DOHH2 (cell line): ENCODE results near the gene ACSS2.
A peak's percentile ranks its signal among the peaks of the same experiment; 100 is the strongest.

Experiments used
- H3F3A ChIP-seq: fragments of 200-600 bp; sonication (generic), shearing (Covaris generic); 2 replicates; pipeline ENCODE4 v1.6.0; 2016; ENCODE audit warnings: antibody characterized with exemption, mild to moderate bottlenecking; ENCODE audit not compliant: control insufficient read depth, insufficient read depth
- H3K27ac ChIP-seq: fragments of 200-600 bp; sonication (generic); 2 replicates; pipeline ENCODE4 v1.5.1; 2014; ENCODE audit warnings: low read depth, mild to moderate bottlenecking, low read length, moderate library complexity
- H3K27me3 ChIP-seq: fragments of 200-600 bp; sonication (generic); 2 replicates; pipeline ENCODE4 v1.6.1; 2014; ENCODE audit warnings: mild to moderate bottlenecking, low read length, mixed read lengths; ENCODE audit not compliant: control insufficient read depth
- H3K36me3 ChIP-seq: fragments of 200-600 bp; sonication (generic); 2 replicates; pipeline ENCODE4 v1.6.1; 2014; ENCODE audit warnings: mild to moderate bottlenecking, low read length, moderate library complexity, mixed read lengths; ENCODE audit not compliant: control insufficient read depth
- H3K4me1 ChIP-seq: fragments of 200-600 bp; sonication (generic); 2 replicates; pipeline ENCODE4 v1.6.1; 2014; ENCODE audit warnings: mild to moderate bottlenecking, low read length, mixed read lengths; ENCODE audit not compliant: control insufficient read depth
- H3K4me2 ChIP-seq: fragments of 200-600 bp; sonication (generic); 2 replicates; pipeline ENCODE4 v1.6.0; 2014; ENCODE audit warnings: mild to moderate bottlenecking, low read length, moderate library complexity
- H3K4me3 ChIP-seq: fragments of 200-600 bp; sonication (generic); 2 replicates; pipeline ENCODE4 v1.5.1; 2014; ENCODE audit warnings: mild to moderate bottlenecking, low read length, mixed read lengths
- H3K79me2 ChIP-seq: fragments of 200-600 bp; sonication (generic); 2 replicates; pipeline ENCODE4 v1.6.1; 2014; ENCODE audit warnings: mild to moderate bottlenecking, low read length, mixed read lengths; ENCODE audit not compliant: control insufficient read depth
- H3K9me2 ChIP-seq: fragments of 200-600 bp; sonication (generic); replicated peaks from 2 replicates; pipeline ENCODE4 v1.6.1; 2014; ENCODE audit warnings: mild to moderate bottlenecking, low read length, mixed read lengths; ENCODE audit not compliant: control insufficient read depth
- H3K9me3 ChIP-seq: fragments of 200-600 bp; sonication (generic); 2 replicates; pipeline ENCODE4 v1.6.1; 2014; ENCODE audit warnings: antibody characterized with exemption, low read length, mixed read lengths; ENCODE audit not compliant: control insufficient read depth, insufficient read depth
- H4K20me1 ChIP-seq: fragments of 200-600 bp; sonication (generic); 2 replicates; pipeline ENCODE4 v1.6.0; 2014; ENCODE audit warnings: low read depth, mild to moderate bottlenecking, antibody characterized with exemption, low read length, moderate library complexity; ENCODE audit not compliant: control insufficient read depth, insufficient read depth
- EZH2phosphoT487 ChIP-seq: fragments of 200-600 bp; sonication (generic); IDR thresholded peaks from 2 replicates; pipeline ENCODE4 v1.6.1; 2017; ENCODE audit warnings: borderline replicate concordance, mild to moderate bottlenecking, antibody characterized with exemption, low read length, moderate library complexity, mixed read lengths
- TF ChIP-seq, protein P1 (sequence below): fragments of 200-600 bp; sonication (generic); IDR thresholded peaks from one replicate; pipeline ENCODE4 v1.5.1; 2014; ENCODE audit warnings: antibody characterized with exemption, mild to moderate bottlenecking, low read depth, low read length; ENCODE audit not compliant: poor library complexity, severe bottlenecking

Gene ACSS2

GRCh38 chr20:34834459-34834893 lies 41.9 kb upstream of the ACSS2 start:
- Histone ChIP-seq H3K4me1 (peaks cover 17% of the 10 kb centered on the region), H3K27me3 (peaks cover 16% of the 10 kb centered on the region), H3F3A (no peaks in the 10 kb centered on the region), H3K36me3 (no peaks in the 10 kb centered on the region), H3K4me3 (0 out of 2 replicates have a peak overlapping the region, but pooled peaks have one; percentile 24), H3K4me2 (peak overlapping the region; percentile 52), H3K27ac (no peak overlapping the region), H3K9me2 (no peaks in the 10 kb centered on the region), H3K79me2 (no peaks in the 10 kb centered on the region), H3K9me3 (no peaks in the 10 kb centered on the region), H4K20me1 (no peaks in the 10 kb centered on the region)
- TF ChIP-seq, protein P1, sequence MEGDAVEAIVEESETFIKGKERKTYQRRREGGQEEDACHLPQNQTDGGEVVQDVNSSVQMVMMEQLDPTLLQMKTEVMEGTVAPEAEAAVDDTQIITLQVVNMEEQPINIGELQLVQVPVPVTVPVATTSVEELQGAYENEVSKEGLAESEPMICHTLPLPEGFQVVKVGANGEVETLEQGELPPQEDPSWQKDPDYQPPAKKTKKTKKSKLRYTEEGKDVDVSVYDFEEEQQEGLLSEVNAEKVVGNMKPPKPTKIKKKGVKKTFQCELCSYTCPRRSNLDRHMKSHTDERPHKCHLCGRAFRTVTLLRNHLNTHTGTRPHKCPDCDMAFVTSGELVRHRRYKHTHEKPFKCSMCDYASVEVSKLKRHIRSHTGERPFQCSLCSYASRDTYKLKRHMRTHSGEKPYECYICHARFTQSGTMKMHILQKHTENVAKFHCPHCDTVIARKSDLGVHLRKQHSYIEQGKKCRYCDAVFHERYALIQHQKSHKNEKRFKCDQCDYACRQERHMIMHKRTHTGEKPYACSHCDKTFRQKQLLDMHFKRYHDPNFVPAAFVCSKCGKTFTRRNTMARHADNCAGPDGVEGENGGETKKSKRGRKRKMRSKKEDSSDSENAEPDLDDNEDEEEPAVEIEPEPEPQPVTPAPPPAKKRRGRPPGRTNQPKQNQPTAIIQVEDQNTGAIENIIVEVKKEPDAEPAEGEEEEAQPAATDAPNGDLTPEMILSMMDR: peak; percentile 43
- no peak for TF ChIP-seq EZH2phosphoT487

- Histone ChIP-seq H3K4me1 (no peaks in the 10 kb centered on the region), H4K20me1 (no peaks in the 10 kb centered on the region), H3K9me3 (no peaks in the 10 kb centered on the region), H3K79me2 (no peaks in the 10 kb centered on the region), H3K27ac (no peak overlapping the region), H3K4me3 (no peak overlapping the region), H3K27me3 (peaks cover 21% of the 10 kb centered on the region), H3K36me3 (no peaks in the 10 kb centered on the region), H3K9me2 (no peaks in the 10 kb centered on the region), H3K4me2 (no peak overlapping the region), H3F3A (no peaks in the 10 kb centered on the region)
- TF ChIP-seq, protein P1: no peak
- no peak for TF ChIP-seq EZH2phosphoT487
Observed at GRCh38 chr20:34842143-34842542, 34.3 kb upstream of the ACSS2 start.

GRCh38 chr20:34843421-34843820 lies 33.0 kb upstream of the ACSS2 start:
- Histone ChIP-seq H3K4me2 (no peak overlapping the region), H4K20me1 (no peaks in the 10 kb centered on the region), H3K27me3 (peaks cover 24% of the 10 kb centered on the region), H3K4me3 (no peak overlapping the region), H3K4me1 (no peaks in the 10 kb centered on the region), H3K9me3 (no peaks in the 10 kb centered on the region), H3K9me2 (no peaks in the 10 kb centered on the region), H3K79me2 (no peaks in the 10 kb centered on the region), H3K27ac (no peak overlapping the region), H3F3A (no peaks in the 10 kb centered on the region), H3K36me3 (no peaks in the 10 kb centered on the region)
- TF ChIP-seq, protein P1: no peak
- TF ChIP-seq EZH2phosphoT487: no peak

DNA sequence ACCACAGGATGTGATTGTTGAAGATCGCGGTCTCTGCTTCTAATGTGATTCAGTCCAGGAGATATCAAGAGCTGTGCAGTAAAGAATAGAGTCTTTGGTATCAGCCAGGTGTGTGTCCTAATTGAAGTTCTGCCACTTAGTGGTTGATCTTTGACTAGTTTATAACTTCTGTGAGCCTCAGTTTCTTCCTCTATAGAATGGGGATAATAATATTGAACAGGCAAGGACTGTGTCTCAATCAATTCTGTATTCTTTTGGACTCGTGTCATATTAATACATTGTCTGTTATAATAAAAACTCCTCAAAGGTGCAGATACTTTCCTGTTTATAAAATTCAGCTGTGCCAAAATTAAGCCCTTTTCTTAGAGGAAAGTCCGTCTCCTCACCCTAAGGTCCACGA lies 27.8 kb upstream of the ACSS2 start:
- Histone ChIP-seq H3F3A (no peaks in the 10 kb centered on the region), H3K9me2 (no peaks in the 10 kb centered on the region), H3K4me1 (no peaks in the 10 kb centered on the region), H3K4me3 (no peak overlapping the region), H3K36me3 (no peaks in the 10 kb centered on the region), H3K9me3 (no peaks in the 10 kb centered on the region), H3K4me2 (no peak overlapping the region), H3K79me2 (no peaks in the 10 kb centered on the region), H3K27ac (no peak overlapping the region), H3K27me3 (peaks cover 13% of the 10 kb centered on the region), H4K20me1 (no peaks in the 10 kb centered on the region)
- no peak for TF ChIP-seq EZH2phosphoT487
- TF ChIP-seq, protein P1: no peak
